ENCODE results near the gene UBL4A. TPM values are rescaled to one million over a fixed set of nuclear protein-coding genes. Genes with fewer than 3 reads are reported as not detected.

UBL4A gene
- polyA plus RNA-seq, 1 of the 3 experiments (the other 2 are of a cell fraction): 27.8 TPM

GRCh38 chrX:154485150-154486051 lies 1.0 kb downstream of the UBL4A start (continued):
- no peak for TF ChIP-seq MXI1 (IDR thresholded peaks at IDR 0.05; ENCODE audit: low read depth, low read length)
- TF ChIP-seq IRF3 (IDR thresholded peaks at IDR 0.05; ENCODE audit: low read depth, low read length): no peak
- TF ChIP-seq TCF12 (IDR thresholded peaks at IDR 0.05): no peak
- no peak for TF ChIP-seq USF1 (IDR thresholded peaks at IDR 0.05; ENCODE audit: borderline replicate concordance, low read depth)
- no peak for TF ChIP-seq FOXJ3 (CRISPR knock-in tag; IDR thresholded peaks at IDR 0.05)
- no peak for TF ChIP-seq EZH2phosphoT487 (IDR thresholded peaks at IDR 0.05; ENCODE audit: borderline replicate concordance, low read depth)
- no peak for TF ChIP-seq TAF1 (IDR thresholded peaks at IDR 0.05; ENCODE audit: borderline replicate concordance, low read depth, low read length)
- no peak for TF ChIP-seq GABPA (IDR thresholded peaks at IDR 0.05; ENCODE audit: low read depth)
- TF ChIP-seq POLR2AphosphoS5 (IDR thresholded peaks at IDR 0.05; ENCODE audit: low read depth, low read length): no peak
- no peak for TF ChIP-seq NRF1 (IDR thresholded peaks at IDR 0.05; ENCODE audit: low read depth, low read length)
- TF ChIP-seq FOXM1 (IDR thresholded peaks at IDR 0.05; ENCODE audit: low read depth): no peak

GRCh38 chrX:154484255-154485149 lies 1.9 kb downstream of the UBL4A start:
- TF ChIP-seq RFX5 (IDR thresholded peaks at IDR 0.05; ENCODE audit: low read length): no peak
- TF ChIP-seq ZBTB33 (IDR thresholded peaks at IDR 0.05; ENCODE audit: borderline replicate concordance, low read depth): no peak
- TF ChIP-seq CHD2 (IDR thresholded peaks at IDR 0.05; ENCODE audit: low read length, partially characterized antibody): no peak
- TF ChIP-seq GABPA (IDR thresholded peaks at IDR 0.05; ENCODE audit: low read depth): no peak
- no peak for TF ChIP-seq RCOR1 (IDR thresholded peaks at IDR 0.05; ENCODE audit: low read length)
- no peak for TF ChIP-seq USF1 (IDR thresholded peaks at IDR 0.05; ENCODE audit: borderline replicate concordance, low read depth)
- TF ChIP-seq RAD21 (IDR thresholded peaks at IDR 0.05; ENCODE audit: low read length): no peak
- TF ChIP-seq PBX3 (IDR thresholded peaks at IDR 0.05): no peak
- POLR2A ChIA-PET: no interaction called here
- Histone ChIP-seq H3K4me2 (no peak overlapping the region), H4K20me1 (ENCODE audit: insufficient read depth) (no peaks in the 10 kb centered on the region), H3K36me3 (replicated peaks in 1 of 2; ENCODE audit: control insufficient read depth in 1 of 2, insufficient read depth in 2 of 2, low read length in 1 of 2) (peaks cover 0 to 14% of the 10 kb centered on the region in 2 experiments), H3K9ac (no peak overlapping the region), H3K9me3 (no peaks in the 10 kb centered on the region), H3K79me2 (ENCODE audit: insufficient read depth) (peaks cover 15% of the 10 kb centered on the region; the same call in 1 of the 2 replicates), H3K9me2 (no peaks in the 10 kb centered on the region), H3F3A (replicated peaks; ENCODE audit: insufficient read depth) (no peaks in the 10 kb centered on the region), H3K4me1 (ENCODE audit: control insufficient read depth in 1 of 2, insufficient read depth in 2 of 2, low read depth in 1 of 2, low read length in 1 of 2) (peaks cover 0 to 14% of the 10 kb centered on the region in 2 experiments; a peak in 1 of 4 replicates), H3K27ac (ENCODE audit: low read depth in 2 of 2, low read length in 1 of 2) (no peak overlapping the region), H3K4me3 (ENCODE audit: low read depth in 2 of 2, low read length in 1 of 2) (no peak overlapping the region), H2AFZ (ENCODE audit: low read depth) (no peak overlapping the region), H3K27me3 (ENCODE audit: insufficient read depth) (0 out of 2 replicates have a peak, but pooled peaks cover 15% of the 10 kb centered on the region)
- DNase-seq: no peak
- WGBS (ENCODE audit: low lambda C conversion rate): 49% methylated on average over 13 of the region's 16 CpGs
- CTCF ChIA-PET: no interaction called here
